Hippocampal formation (tissue), 2 donors: ENCODE results near the gene SEC14L3.

ENCODE experiments used
- DNase-seq, 2 donors: peaks; one replicate each; lab custom pipeline; 2025; lab: John Stamatoyannopoulos, UW

Gene SEC14L3

DNA sequence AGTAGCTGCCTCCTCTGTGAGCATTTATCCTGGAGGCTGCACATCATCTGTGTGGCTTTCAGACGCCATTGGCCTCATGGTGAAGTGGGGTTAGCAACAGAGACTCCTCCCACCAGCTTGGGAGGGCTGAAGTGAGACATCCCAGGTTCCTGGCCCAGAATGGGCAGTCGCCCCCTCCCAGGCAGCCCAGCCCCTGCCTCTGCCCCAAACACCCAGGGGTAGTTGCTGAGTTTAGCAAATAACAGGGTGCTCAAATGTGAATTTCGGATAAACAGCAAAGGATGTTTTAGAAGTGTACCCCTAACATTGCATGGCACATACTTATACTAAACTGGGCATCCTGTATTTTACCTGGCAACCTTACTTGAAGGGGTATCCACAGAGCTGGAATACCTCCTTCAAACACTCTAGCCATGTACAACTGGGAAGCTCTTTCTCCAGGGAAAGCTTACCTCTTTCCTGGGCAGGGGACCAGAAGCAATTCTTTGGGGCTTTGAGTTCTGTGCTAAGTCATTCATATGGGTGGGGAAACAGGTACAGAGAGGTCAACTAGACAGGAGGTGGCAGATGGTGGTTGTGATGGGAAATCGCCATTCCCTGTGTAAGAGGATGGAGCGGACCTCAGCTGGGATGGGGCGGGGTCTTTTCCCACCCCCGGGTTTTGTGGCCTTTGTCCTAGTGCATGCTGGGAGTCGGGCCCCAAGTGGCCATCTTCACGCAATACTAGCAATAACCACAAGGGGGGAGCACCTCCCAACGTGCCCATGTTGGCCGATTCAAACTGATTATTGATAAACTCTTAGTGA is 27.0 kb downstream of the SEC14L3 start:
- DNase-seq, result peak in 1 of 2 donors; percentile 20

DNA sequence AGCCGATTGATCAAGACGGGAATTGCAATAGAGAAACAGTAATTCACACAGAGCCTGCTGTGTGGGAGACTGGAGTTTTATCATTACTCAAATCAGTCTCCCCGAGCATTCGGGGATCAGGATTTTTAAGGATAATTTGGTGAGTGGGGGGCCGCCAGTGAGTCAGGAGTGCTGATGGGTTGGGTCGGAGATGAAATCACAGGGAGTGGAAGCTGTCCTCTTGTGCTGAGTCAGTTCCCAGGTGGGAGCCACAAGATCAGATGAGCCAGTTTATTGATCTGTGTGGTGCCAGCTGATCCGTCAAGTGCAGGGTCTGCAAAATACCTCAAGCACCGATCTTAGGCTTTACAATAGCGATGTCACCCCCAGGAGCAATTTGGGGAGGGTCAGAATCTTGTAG is 30.7 kb downstream of the SEC14L3 start:
- DNase-seq, result no peak

DNA sequence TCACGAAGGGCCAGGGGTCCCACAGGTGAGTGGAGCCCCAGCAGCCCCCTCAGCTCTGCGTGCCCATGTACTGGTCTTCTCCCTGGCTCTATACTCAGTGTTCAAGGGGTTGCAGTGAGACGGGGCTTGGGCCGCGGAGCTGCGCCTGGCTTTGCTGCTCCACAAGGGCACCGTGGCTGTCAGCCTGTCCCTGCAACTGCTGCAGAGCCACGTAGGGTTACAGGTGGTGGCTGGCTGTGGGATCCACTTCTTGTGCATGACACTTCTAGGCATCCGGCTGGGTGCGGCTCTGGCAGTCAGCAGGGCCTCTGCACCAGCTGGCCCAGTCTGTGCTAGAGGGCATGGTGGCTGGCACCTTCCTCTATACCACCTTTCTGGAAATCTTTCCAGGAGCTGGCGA is 32.0 kb downstream of the SEC14L3 start:
- DNase-seq, result no peak

DNA sequence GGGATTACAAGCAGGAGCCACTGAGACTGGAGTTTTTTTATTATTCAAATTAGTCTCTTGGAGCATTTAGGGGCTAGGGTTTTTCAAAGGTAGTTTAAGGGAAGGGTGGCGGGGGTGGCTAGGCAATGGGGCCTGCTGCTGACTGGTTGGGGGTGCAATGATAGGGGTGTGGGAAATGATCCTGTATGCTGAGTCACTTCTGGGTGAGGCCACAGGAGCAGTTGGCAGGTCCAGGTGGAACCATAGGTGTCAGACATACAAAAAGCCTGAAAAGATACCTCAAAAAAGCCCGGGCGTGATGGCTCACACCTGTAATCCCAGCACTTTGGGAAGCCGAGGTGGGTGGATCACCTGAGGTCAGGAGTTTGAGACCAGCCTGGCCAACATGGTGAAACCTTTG is 32.6 kb downstream of the SEC14L3 start:
- no peak for DNase-seq

GRCh38 chr22:30438559-30438958 is 33.3 kb downstream of the SEC14L3 start:
- DNase-seq, result no peak

- no peak for DNase-seq
These were observed 35.6 kb downstream of the SEC14L3 start for GRCh38 chr22:30436196-30436595.

- no peak for DNase-seq
These were observed 36.1 kb downstream of the SEC14L3 start for GRCh38 chr22:30435674-30436126.

DNA sequence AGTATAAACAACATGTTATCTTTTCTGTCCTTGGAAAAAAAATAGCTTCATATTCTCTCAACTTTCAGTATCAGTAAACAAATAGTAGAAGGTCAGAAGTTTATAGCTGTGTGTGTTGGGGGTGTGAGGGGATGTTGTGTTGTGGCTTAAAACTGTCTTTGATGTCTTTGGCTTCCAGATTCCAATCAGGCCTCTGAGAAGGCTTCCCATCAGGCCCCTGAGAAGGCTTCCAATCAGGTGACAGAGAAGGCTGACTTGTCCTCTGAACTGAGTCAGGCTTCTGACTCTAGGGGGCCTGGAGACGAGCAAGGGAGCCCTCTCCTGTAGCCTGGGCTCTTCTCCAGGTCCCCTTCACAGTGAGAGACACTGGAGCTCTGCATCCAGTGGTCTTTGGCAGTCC is 37.0 kb downstream of the SEC14L3 start:
- DNase-seq, result no peak

- DNase-seq, result no peak
These were observed 38.0 kb downstream of the SEC14L3 start for GRCh38 chr22:30433773-30434172.

- DNase-seq, result no peak
These were observed 38.6 kb downstream of the SEC14L3 start for GRCh38 chr22:30433227-30433626.

- DNase-seq, result no peak
These were observed 39.3 kb downstream of the SEC14L3 start for GRCh38 chr22:30432520-30432919.

GRCh38 chr22:30432096-30432495 is 39.7 kb downstream of the SEC14L3 start:
- DNase-seq, result no peak

DNA sequence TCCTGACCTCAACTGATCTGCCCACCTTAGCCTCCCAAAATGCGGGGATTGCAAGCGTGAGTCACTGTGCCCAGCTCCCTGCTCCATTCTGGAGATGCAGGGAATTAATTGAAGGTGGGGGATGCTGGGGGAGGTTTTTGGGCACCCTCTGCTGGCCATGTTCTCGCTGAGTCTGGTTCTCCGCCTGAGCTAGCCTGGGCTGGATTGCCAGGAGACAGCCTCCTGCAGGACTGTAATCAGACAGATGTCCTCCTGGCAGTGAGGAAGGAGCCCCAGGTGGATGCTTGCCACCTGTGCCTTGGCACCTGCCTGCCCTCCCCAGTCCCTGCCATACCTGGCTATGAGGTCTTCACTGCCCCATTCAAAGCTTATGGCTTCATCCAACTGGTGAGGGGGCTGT is 40.9 kb downstream of the SEC14L3 start:
- DNase-seq, result no peak

GRCh38 chr22:30429887-30430286 is 41.9 kb downstream of the SEC14L3 start:
- no peak for DNase-seq

- no peak for DNase-seq
These were observed 43.9 kb downstream of the SEC14L3 start for GRCh38 chr22:30427871-30428270.

GRCh38 chr22:30426388-30427353 is 45.1 kb downstream of the SEC14L3 start:
- DNase-seq, result peak in 1 of 2 donors; percentile 26

- DNase-seq, result no peak
These were observed 46.0 kb downstream of the SEC14L3 start, which contains the start of gene MTFP1 for GRCh38 chr22:30425616-30426387. TSS of gene MTFP1 (plus strand) at chr22:30425768. CDS start at chr22:30425880, 112 bp downstream.

GRCh38 chr22:30425327-30425615 is 46.5 kb downstream of the SEC14L3 start:
- DNase-seq, result no peak

DNA sequence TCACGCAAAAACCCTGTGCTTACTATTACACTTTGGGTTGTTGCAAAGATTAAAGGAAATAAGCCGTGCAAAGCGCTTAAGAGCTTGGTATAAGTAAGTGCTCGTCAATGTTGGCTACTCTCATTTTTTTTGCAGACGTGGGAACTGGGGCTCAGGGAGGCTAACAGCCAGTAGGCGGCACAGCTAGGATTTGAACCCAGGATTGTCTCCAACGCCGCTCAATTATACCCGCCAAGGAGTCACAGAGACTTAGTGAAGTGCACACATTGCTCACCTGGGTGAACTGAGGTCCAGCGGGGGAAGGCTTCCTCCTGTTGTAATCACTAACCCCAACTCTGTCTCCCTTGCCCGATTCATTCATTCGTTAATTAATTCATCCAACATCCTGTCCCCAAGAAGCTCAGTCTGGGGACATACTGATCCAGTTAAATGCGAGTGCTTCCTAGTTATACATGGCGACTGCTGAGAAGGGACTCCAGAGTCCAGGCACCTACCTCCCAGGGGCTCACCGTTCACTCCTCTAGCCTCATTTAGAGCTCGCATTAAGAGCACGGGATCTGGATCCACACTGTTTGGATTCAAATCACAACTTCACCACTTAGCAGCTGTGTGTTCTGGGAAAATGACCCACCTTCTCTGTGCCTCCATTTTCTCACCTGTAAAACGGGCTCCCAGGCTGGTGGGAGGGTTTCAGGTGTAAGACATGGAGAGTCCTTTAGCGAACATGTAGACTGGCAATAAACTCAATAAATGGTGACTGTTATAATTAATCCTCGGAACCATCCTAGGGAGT is 47.1 kb downstream of the SEC14L3 start:
- DNase-seq, result no peak

GRCh38 chr22:30423959-30424533 is 47.8 kb downstream of the SEC14L3 start:
- peak; percentile 99 for DNase-seq
